Gastrocnemius medialis (tissue), 4 donors: ENCODE measurements around the gene TAS1R3.
A peak's percentile ranks its signal among the peaks of the same experiment; 100 is the strongest.

Experiments used
- POLR2A ChIP-seq, 2 donors: fragments of 450-650 bp; IDR thresholded peaks; one replicate each; pipeline ENCODE4 v1.6.1; 2017; ENCODE audit warnings: antibody characterized with exemption in 2 of 2, mild to moderate bottlenecking in 2 of 2, moderate library complexity in 2 of 2
- TF ChIP-seq, protein P1 (sequence below), 5 experiments: fragments of 450-650 bp in 3 of 5; fragments of 200-600 bp in 2 of 5; sonication (generic) in 2 of 5; IDR thresholded peaks in 4 of 5; conservative IDR thresholded peaks in 1 of 5; 1 replicate in 4 of 5; 2 replicates in 1 of 5; pipeline ENCODE4 v1.5.1; 2016 to 2019; ENCODE audit warnings: antibody characterized with exemption in 5 of 5, mild to moderate bottlenecking in 3 of 5, moderate library complexity in 3 of 5

DNA sequence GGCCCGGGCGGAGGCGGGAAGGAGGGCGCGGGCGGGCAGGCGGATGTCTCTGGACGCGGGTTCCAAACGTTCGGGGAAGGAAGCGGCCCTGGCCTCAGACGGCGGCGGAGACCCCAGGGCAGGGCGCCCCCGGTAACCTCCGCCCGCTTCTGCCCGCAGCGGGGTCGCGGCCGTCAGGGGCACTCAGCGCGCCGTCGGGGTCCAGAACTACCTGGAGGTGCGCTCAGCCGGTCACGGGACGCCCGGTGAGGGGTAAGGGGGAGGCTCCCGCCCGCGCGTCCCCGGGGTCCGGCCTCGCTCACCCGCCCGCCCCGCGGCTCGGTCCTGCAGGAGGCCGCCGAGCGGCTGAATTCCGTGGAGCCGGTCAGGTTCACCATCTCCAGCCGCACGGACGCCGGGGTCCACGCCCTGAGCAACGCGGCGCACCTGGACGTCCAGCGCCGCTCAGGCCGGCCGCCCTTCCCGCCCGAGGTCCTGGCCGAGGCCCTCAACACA is 22.3 kb upstream of the TAS1R3 start:
- TF ChIP-seq, protein P1, sequence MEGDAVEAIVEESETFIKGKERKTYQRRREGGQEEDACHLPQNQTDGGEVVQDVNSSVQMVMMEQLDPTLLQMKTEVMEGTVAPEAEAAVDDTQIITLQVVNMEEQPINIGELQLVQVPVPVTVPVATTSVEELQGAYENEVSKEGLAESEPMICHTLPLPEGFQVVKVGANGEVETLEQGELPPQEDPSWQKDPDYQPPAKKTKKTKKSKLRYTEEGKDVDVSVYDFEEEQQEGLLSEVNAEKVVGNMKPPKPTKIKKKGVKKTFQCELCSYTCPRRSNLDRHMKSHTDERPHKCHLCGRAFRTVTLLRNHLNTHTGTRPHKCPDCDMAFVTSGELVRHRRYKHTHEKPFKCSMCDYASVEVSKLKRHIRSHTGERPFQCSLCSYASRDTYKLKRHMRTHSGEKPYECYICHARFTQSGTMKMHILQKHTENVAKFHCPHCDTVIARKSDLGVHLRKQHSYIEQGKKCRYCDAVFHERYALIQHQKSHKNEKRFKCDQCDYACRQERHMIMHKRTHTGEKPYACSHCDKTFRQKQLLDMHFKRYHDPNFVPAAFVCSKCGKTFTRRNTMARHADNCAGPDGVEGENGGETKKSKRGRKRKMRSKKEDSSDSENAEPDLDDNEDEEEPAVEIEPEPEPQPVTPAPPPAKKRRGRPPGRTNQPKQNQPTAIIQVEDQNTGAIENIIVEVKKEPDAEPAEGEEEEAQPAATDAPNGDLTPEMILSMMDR (IDR thresholded peaks at IDR 0.05 in 4 of 5, conservative IDR thresholded peaks at IDR 0.05 in 1 of 5), result no peak
- peak in 1 of 2 donors; percentile 1 for TF ChIP-seq POLR2A (IDR thresholded peaks at IDR 0.05)
